ENCODE data around the gene BPTF. TPM values are rescaled to one million over a fixed set of nuclear protein-coding genes. Genes with fewer than 3 reads are reported as not detected.
A peak's percentile ranks its signal among the peaks of the same experiment; 100 is the strongest.
"Not testable (repeated sequence)": the region's sequence is repeated elsewhere in the genome, so short reads cannot be mapped to it uniquely, and the experiment has no call there.

BPTF gene
- total RNA-seq, 1 donor from 2014 or later = 77.3 TPM

- no peak for DNase-seq (ENCODE audit: low spot score)
Measured at GRCh38 chr17:67834634-67835033, 9.3 kb downstream of the BPTF start.

GRCh38 chr17:67836205-67836987 lies 11.1 kb downstream of the BPTF start:
- DNase-seq (ENCODE audit: low spot score) = peak; percentile 39

GRCh38 chr17:67837965-67838364 lies 12.7 kb downstream of the BPTF start:
- no peak for DNase-seq (ENCODE audit: low spot score)

GRCh38 chr17:67838538-67838937 lies 13.2 kb downstream of the BPTF start:
- no peak for DNase-seq (ENCODE audit: low spot score)

GRCh38 chr17:67841992-67842391 lies 16.7 kb downstream of the BPTF start:
- no peak for DNase-seq (ENCODE audit: low spot score)

GRCh38 chr17:67842648-67843047 lies 17.3 kb downstream of the BPTF start:
- no peak for DNase-seq (ENCODE audit: low spot score)

- no peak for DNase-seq (ENCODE audit: low spot score)
Measured at GRCh38 chr17:67845374-67845773, 20.1 kb downstream of the BPTF start.

GRCh38 chr17:67848189-67848588 lies 22.9 kb downstream of the BPTF start:
- DNase-seq (ENCODE audit: low spot score) = not testable (repeated sequence)

- DNase-seq (ENCODE audit: low spot score) = not testable (repeated sequence)
Measured at GRCh38 chr17:67848846-67849245, 23.5 kb downstream of the BPTF start.

GRCh38 chr17:67850991-67851631 lies 25.8 kb downstream of the BPTF start:
- no peak for DNase-seq (ENCODE audit: low spot score)

- no peak for DNase-seq (ENCODE audit: low spot score)
Measured at GRCh38 chr17:67853703-67854102, 28.4 kb downstream of the BPTF start.

- no peak for DNase-seq (ENCODE audit: low spot score)
Measured at GRCh38 chr17:67854378-67854777, 29.1 kb downstream of the BPTF start.

GRCh38 chr17:67855504-67856324 lies 30.4 kb downstream of the BPTF start:
- no peak for DNase-seq (ENCODE audit: low spot score)

- DNase-seq (ENCODE audit: low spot score) = not testable (repeated sequence)
Measured at GRCh38 chr17:67856402-67856801, 31.1 kb downstream of the BPTF start.

- DNase-seq (ENCODE audit: low spot score) = no peak
Measured at GRCh38 chr17:67862614-67863217, 37.4 kb downstream of the BPTF start.

- DNase-seq (ENCODE audit: low spot score) = no peak
Measured at GRCh38 chr17:67863624-67864247, 38.4 kb downstream of the BPTF start.

GRCh38 chr17:67865438-67865837 lies 40.1 kb downstream of the BPTF start:
- peak; percentile 7 for DNase-seq (ENCODE audit: low spot score)

- DNase-seq (ENCODE audit: low spot score) = no peak
Measured at GRCh38 chr17:67867591-67867990, 42.3 kb downstream of the BPTF start.

- DNase-seq (ENCODE audit: low spot score) = no peak
Measured at GRCh38 chr17:67868176-67868575, 42.9 kb downstream of the BPTF start.

- no peak for DNase-seq (ENCODE audit: low spot score)
Measured at GRCh38 chr17:67879662-67880061, 54.4 kb downstream of the BPTF start.

- no peak for DNase-seq (ENCODE audit: low spot score)
Measured at GRCh38 chr17:67881083-67881482, 55.8 kb downstream of the BPTF start.

Measured in umbilical cord (tissue), 2 donors.